HCT116 (cell line): Measurements from ENCODE around the gene SIVA1. TPM values are rescaled to one million over a fixed set of nuclear protein-coding genes. Genes with fewer than 3 reads are reported as not detected.

Experiments used
- ATAC-seq: fragments of 200-7000 bp; cut with Tn5 transposase; 2 replicates; pipeline ENCODE4 v1.9.1; 2020; ENCODE audit warnings: mild to moderate bottlenecking, moderate library complexity
- BruUV-seq: library from RNA; stranded (reverse); fragments of 400-500 nt; replicated peaks from 2 replicates; lab custom pipeline; 2021; lab: Mats Ljungman, UMichigan
- CTCF ChIA-PET: fragments of 300-600 bp; sonication (Branson Sonifier 250); formaldehyde crosslinking; loops from one replicate; lab custom pipeline; 2021; ENCODE audit warnings: antibody characterized with exemption; lab: Charles Lee
- POLR2A ChIA-PET: fragments of 300-600, 350-600 bp; sonication (Branson Sonifier 250); formaldehyde crosslinking; loops from one replicate; lab custom pipeline; 2021; ENCODE audit warnings: antibody characterized with exemption; lab: Charles Lee
- RAD21 ChIA-PET, 2 experiments: fragments of 300-600 bp; sonication (Branson Sonifier 250); formaldehyde crosslinking; loops; one replicate each; lab custom pipeline; 2023; ENCODE audit warnings: low total read pairs in 2 of 2; ENCODE audit not compliant: uncharacterized antibody in 2 of 2, unreplicated experiment in 2 of 2, low non-redundant PET in 1 of 2; lab: Charles Lee
- DNase-seq: peaks from one replicate; pipeline ENCODE4 v3.0.0-alpha.2; 2010; ENCODE audit warnings: low read depth, low spot score
- H2AFZ ChIP-seq: fragments of 200-600 bp; shearing (Covaris generic), sonication (generic); 2 replicates; pipeline ENCODE4 v1.6.1; 2017; ENCODE audit warnings: low read depth, mixed run types, mixed read lengths, antibody characterized with exemption, low read length; ENCODE audit not compliant: poor library complexity, severe bottlenecking
- H3K27ac ChIP-seq: 2 replicates; pipeline ENCODE4 v1.5.1; 2012; ENCODE audit warnings: low read depth, low read length
- H3K27me3 ChIP-seq: fragments of 200-600 bp; sonication (generic); 2 replicates; pipeline ENCODE4 v1.6.1; 2016; ENCODE audit warnings: mixed run types, low read length, mixed read lengths; ENCODE audit not compliant: insufficient read depth
- H3K36me3 ChIP-seq, 2 experiments: fragments of 200-500 bp in 1 of 2; fragments of 200-600 bp in 1 of 2; sonication (Bioruptor generic) in 1 of 2; sonication (generic) in 1 of 2; 2 replicates each; pipeline versions ENCODE4 v1.5.1 to v1.6.1; 2014 to 2016; ENCODE audit warnings: low read length in 2 of 2, inconsistent platforms in 1 of 2, mixed read lengths in 1 of 2, mixed run types in 1 of 2; ENCODE audit not compliant: insufficient read depth in 2 of 2, control insufficient read depth in 1 of 2
- H3K4me1 ChIP-seq, 2 experiments: fragments of 200-600 bp in 1 of 2; sonication (generic) in 1 of 2; 2 replicates each; pipeline versions ENCODE4 v1.5.1 to v1.6.1; 2012 to 2017; ENCODE audit warnings: low read length in 2 of 2, inconsistent platforms in 1 of 2, mild to moderate bottlenecking in 1 of 2, mixed read lengths in 1 of 2, mixed run types in 1 of 2, moderate library complexity in 1 of 2; ENCODE audit not compliant: insufficient read depth in 2 of 2, control insufficient read depth in 1 of 2
- H3K4me2 ChIP-seq: fragments of 200-600 bp; sonication (generic); 2 replicates; pipeline ENCODE4 v1.6.1; 2017; ENCODE audit warnings: mixed run types, low read length, mixed read lengths
- H3K4me3 ChIP-seq, 2 experiments: fragments of 200-600 bp in 1 of 2; sonication (generic) in 1 of 2; replicated peaks in 1 of 2; 2 replicates each; pipeline ENCODE4 v1.5.1; 2011 to 2016; ENCODE audit warnings: low read length in 2 of 2, control low read depth in 1 of 2, low read depth in 1 of 2, mild to moderate bottlenecking in 1 of 2, mixed read lengths in 1 of 2, mixed run types in 1 of 2
- H3K79me2 ChIP-seq: fragments of 200-600 bp; sonication (generic); 2 replicates; pipeline ENCODE4 v1.6.1; 2017; ENCODE audit warnings: mild to moderate bottlenecking, mixed run types, low read length, moderate library complexity, mixed read lengths; ENCODE audit not compliant: insufficient read depth
- H3K9ac ChIP-seq: fragments of 200-600 bp; sonication (generic); 2 replicates; pipeline ENCODE4 v1.6.1; 2016; ENCODE audit warnings: low read length, mixed read lengths
- H3K9me2 ChIP-seq: fragments of 200-600 bp; sonication (generic), shearing (Covaris generic); 2 replicates; pipeline ENCODE4 v1.6.1; 2017; ENCODE audit warnings: mixed run types, mild to moderate bottlenecking, moderate library complexity; ENCODE audit not compliant: insufficient read depth
- H3K9me3 ChIP-seq, 2 experiments: fragments of 200-500 bp in 1 of 2; fragments of 200-600 bp in 1 of 2; sonication (Bioruptor generic) in 1 of 2; sonication (generic) in 1 of 2; 2 replicates each; pipeline ENCODE4 v1.6.1; 2014 to 2017; ENCODE audit warnings: low read length in 2 of 2, mixed read lengths in 2 of 2, inconsistent platforms in 1 of 2, low read depth in 1 of 2, mild to moderate bottlenecking in 1 of 2, mixed run types in 1 of 2, moderate library complexity in 1 of 2; ENCODE audit not compliant: control insufficient read depth in 1 of 2, insufficient read depth in 1 of 2
- H4K20me1 ChIP-seq: fragments of 200-600 bp; sonication (generic), shearing (Covaris generic); 2 replicates; pipeline ENCODE4 v1.6.1; 2017; ENCODE audit warnings: mixed run types, mild to moderate bottlenecking, moderate library complexity; ENCODE audit not compliant: insufficient read depth
- CBX3 ChIP-seq: IDR thresholded peaks from 2 replicates; pipeline ENCODE4 v1.6.1; 2012; ENCODE audit warnings: low read depth
- EGR1 ChIP-seq: IDR thresholded peaks from 2 replicates; pipeline ENCODE4 v1.6.1; 2012; ENCODE audit warnings: low read depth
- EZH2phosphoT487 ChIP-seq: fragments of 200-600 bp; IDR thresholded peaks from 2 replicates; pipeline ENCODE4 v1.6.1; 2018; ENCODE audit warnings: antibody characterized with exemption, borderline replicate concordance
- POLR2A ChIP-seq: IDR thresholded peaks from 2 replicates; pipeline ENCODE4 v1.7.0; 2011; ENCODE audit warnings: borderline replicate concordance; ENCODE audit not compliant: insufficient read depth, insufficient read length; ENCODE audit errors: extremely low read depth
- POLR2AphosphoS5 ChIP-seq: IDR thresholded peaks from 2 replicates; pipeline ENCODE4 v1.6.1; 2011; ENCODE audit warnings: mild to moderate bottlenecking, low read depth, low read length, moderate library complexity
- TCF7L2 ChIP-seq: IDR thresholded peaks from 2 replicates; pipeline ENCODE4 v1.7.0; 2011; ENCODE audit warnings: borderline replicate concordance, inconsistent platforms; ENCODE audit not compliant: insufficient read depth, insufficient read length; ENCODE audit errors: extremely low read depth
- YY1 ChIP-seq: IDR thresholded peaks from 2 replicates; pipeline ENCODE4 v1.6.1; 2011; ENCODE audit warnings: low read length, low read depth, moderate library complexity, mild to moderate bottlenecking; ENCODE audit not compliant: insufficient replicate concordance; ENCODE audit errors: extremely low read depth
- ZFX ChIP-seq: fragments of 450-650 bp; IDR thresholded peaks from 2 replicates; pipeline ENCODE4 v1.6.1; 2017
- intact Hi-C: fragments of 100-400 bp; cut with micrococcal nuclease; formaldehyde crosslinking; loops from 2 replicates; pipeline ENCODE4 v1.10.0; 2022
- total RNA-seq: library from RNA; stranded (reverse); gene quantifications from one replicate; pipeline ENCODE4 v1.2.1, GENCODE V29; 2021; ENCODE audit not compliant: unreplicated experiment
- TF ChIP-seq, protein P1 (sequence below), 3 experiments: fragments of 200-600 bp in 1 of 3; sonication (generic) in 1 of 3; IDR thresholded peaks in 2 of 3; conservative IDR thresholded peaks in 1 of 3; 2 replicates each; pipeline ENCODE4 v1.5.1; 2012 to 2017; ENCODE audit warnings: low read depth in 2 of 3, low read length in 2 of 3, antibody characterized with exemption in 1 of 3, borderline replicate concordance in 1 of 3, control low read depth in 1 of 3, mild to moderate bottlenecking in 1 of 3, mixed read lengths in 1 of 3, mixed run types in 1 of 3, moderate library complexity in 1 of 3; ENCODE audit not compliant: insufficient read depth in 1 of 3
- TF ChIP-seq, protein P2 (sequence below): IDR thresholded peaks from 2 replicates; pipeline ENCODE4 v1.6.1; 2012; ENCODE audit warnings: low read depth
- TF ChIP-seq, protein P3 (sequence below): IDR thresholded peaks from 2 replicates; pipeline ENCODE4 v1.6.1; 2011; ENCODE audit warnings: mild to moderate bottlenecking, low read length, moderate library complexity; ENCODE audit not compliant: insufficient replicate concordance; ENCODE audit errors: extremely low read depth

SIVA1 gene
- total RNA-seq, 1 experiment from 2014 or later = 141 TPM

DNA sequence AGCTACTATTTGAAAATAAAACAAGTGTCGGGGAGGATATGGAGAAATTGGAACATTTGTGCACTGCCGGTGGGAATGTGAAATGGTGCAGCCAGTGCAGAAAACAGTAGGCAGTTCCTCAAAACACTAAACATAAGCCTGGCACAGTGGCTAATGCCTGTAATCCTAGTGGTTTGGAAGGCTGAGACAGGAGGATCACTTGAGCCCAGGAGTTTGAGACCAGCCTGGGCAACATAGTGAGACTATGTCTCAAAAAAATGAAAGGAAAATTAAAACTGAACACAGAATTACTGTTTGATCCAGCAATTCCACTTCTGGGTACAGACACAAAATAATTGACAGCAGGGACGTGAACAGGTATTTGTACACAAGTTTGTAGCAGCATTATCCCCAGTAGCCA is 12.6 kb downstream of the SIVA1 start:
- BruUV-seq = no TSS peak
- Histone ChIP-seq H3K4me2 (no peak overlapping the region), H2AFZ (no peak overlapping the region), H3K4me3 (no peak overlapping the region), H3K36me3 (peaks cover 0 to 2% of the 10 kb centered on the region in 2 experiments; a peak in 1 of 4 replicates), H3K27ac (no peak overlapping the region), H3K4me1 (peaks cover 3 to 9% of the 10 kb centered on the region in 2 experiments; a peak in 3 of 4 replicates), H3K9me3 (no peaks in the 10 kb centered on the region), H3K27me3 (no peaks in the 10 kb centered on the region), H3K9me2 (no peaks in the 10 kb centered on the region), H3K79me2 (no peaks in the 10 kb centered on the region), H4K20me1 (no peaks in the 10 kb centered on the region), H3K9ac (no peak overlapping the region)
- DNase-seq = no peak
- no peak for ATAC-seq
- ChIA-PET RAD21 (interaction anchor here in 1 of 2 experiments (0.6 kb wide), 1 partner anchor 62 kb away, joined by 4 read pairs; no protein-coding TSS in a partner anchor), POLR2A (interaction anchor here (0.7 to 1.1 kb wide), 3 partner anchors 12 to 16 kb away, joined by 3 read pairs; partner anchors contain the start of gene SIVA1), CTCF (interaction anchor here (1.6 kb wide), 1 partner anchor 13 kb away, joined by 6 read pairs; the partner anchor contains the start of gene SIVA1)
- TF ChIP-seq YY1 (no peak), EGR1 (no peak), POLR2A (no peak), POLR2AphosphoS5 (no peak), TCF7L2 (no peak), EZH2phosphoT487 (no peak), ZFX (no peak), CBX3 (no peak)
- TF ChIP-seq, protein P1, sequence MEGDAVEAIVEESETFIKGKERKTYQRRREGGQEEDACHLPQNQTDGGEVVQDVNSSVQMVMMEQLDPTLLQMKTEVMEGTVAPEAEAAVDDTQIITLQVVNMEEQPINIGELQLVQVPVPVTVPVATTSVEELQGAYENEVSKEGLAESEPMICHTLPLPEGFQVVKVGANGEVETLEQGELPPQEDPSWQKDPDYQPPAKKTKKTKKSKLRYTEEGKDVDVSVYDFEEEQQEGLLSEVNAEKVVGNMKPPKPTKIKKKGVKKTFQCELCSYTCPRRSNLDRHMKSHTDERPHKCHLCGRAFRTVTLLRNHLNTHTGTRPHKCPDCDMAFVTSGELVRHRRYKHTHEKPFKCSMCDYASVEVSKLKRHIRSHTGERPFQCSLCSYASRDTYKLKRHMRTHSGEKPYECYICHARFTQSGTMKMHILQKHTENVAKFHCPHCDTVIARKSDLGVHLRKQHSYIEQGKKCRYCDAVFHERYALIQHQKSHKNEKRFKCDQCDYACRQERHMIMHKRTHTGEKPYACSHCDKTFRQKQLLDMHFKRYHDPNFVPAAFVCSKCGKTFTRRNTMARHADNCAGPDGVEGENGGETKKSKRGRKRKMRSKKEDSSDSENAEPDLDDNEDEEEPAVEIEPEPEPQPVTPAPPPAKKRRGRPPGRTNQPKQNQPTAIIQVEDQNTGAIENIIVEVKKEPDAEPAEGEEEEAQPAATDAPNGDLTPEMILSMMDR (IDR thresholded peaks at IDR 0.05 in 2 of 3, conservative IDR thresholded peaks at IDR 0.05 in 1 of 3; ENCODE audit: borderline replicate concordance in 1 of 3, insufficient read depth in 1 of 3, low read depth in 2 of 3, low read length in 2 of 3) = no peak
- TF ChIP-seq, protein P2, sequence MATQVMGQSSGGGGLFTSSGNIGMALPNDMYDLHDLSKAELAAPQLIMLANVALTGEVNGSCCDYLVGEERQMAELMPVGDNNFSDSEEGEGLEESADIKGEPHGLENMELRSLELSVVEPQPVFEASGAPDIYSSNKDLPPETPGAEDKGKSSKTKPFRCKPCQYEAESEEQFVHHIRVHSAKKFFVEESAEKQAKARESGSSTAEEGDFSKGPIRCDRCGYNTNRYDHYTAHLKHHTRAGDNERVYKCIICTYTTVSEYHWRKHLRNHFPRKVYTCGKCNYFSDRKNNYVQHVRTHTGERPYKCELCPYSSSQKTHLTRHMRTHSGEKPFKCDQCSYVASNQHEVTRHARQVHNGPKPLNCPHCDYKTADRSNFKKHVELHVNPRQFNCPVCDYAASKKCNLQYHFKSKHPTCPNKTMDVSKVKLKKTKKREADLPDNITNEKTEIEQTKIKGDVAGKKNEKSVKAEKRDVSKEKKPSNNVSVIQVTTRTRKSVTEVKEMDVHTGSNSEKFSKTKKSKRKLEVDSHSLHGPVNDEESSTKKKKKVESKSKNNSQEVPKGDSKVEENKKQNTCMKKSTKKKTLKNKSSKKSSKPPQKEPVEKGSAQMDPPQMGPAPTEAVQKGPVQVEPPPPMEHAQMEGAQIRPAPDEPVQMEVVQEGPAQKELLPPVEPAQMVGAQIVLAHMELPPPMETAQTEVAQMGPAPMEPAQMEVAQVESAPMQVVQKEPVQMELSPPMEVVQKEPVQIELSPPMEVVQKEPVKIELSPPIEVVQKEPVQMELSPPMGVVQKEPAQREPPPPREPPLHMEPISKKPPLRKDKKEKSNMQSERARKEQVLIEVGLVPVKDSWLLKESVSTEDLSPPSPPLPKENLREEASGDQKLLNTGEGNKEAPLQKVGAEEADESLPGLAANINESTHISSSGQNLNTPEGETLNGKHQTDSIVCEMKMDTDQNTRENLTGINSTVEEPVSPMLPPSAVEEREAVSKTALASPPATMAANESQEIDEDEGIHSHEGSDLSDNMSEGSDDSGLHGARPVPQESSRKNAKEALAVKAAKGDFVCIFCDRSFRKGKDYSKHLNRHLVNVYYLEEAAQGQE = no peak
- TF ChIP-seq, protein P3, sequence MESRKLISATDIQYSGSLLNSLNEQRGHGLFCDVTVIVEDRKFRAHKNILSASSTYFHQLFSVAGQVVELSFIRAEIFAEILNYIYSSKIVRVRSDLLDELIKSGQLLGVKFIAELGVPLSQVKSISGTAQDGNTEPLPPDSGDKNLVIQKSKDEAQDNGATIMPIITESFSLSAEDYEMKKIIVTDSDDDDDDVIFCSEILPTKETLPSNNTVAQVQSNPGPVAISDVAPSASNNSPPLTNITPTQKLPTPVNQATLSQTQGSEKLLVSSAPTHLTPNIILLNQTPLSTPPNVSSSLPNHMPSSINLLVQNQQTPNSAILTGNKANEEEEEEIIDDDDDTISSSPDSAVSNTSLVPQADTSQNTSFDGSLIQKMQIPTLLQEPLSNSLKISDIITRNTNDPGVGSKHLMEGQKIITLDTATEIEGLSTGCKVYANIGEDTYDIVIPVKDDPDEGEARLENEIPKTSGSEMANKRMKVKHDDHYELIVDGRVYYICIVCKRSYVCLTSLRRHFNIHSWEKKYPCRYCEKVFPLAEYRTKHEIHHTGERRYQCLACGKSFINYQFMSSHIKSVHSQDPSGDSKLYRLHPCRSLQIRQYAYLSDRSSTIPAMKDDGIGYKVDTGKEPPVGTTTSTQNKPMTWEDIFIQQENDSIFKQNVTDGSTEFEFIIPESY = no peak
- intact Hi-C loops = no loop called here
